GM06990 (cell line): Measurements from ENCODE around the gene EYS.

Experiments
- DNase-seq: peaks from one replicate; pipeline ENCODE4 v3.0.0-alpha.2; 2011; ENCODE audit not compliant: insufficient read length; ENCODE audit errors: extremely low read depth
- H3K27me3 ChIP-seq: replicated peaks from 2 replicates; pipeline ENCODE4 v1.6.0; 2011; ENCODE audit warnings: low read length; ENCODE audit not compliant: control insufficient read depth, insufficient read depth
- H3K36me3 ChIP-seq: 2 replicates; pipeline ENCODE4 v1.5.1; 2011; ENCODE audit warnings: low read length; ENCODE audit not compliant: control insufficient read depth, insufficient read depth
- H3K4me3 ChIP-seq: replicated peaks from 2 replicates; pipeline ENCODE4 v1.5.1; 2011; ENCODE audit warnings: low read depth, mild to moderate bottlenecking, control low read depth, low read length
- CTCF ChIP-seq: IDR thresholded peaks from 2 replicates; pipeline ENCODE4 v1.5.1; 2011; ENCODE audit warnings: low read length, control low read depth, mild to moderate bottlenecking, inconsistent platforms; ENCODE audit not compliant: insufficient read depth, poor library complexity, severe bottlenecking

EYS gene

GRCh38 chr6:64717281-64717680 is 989.7 kb downstream of the EYS start:
- TF ChIP-seq CTCF: no peak
- no peaks in the 10 kb centered on the region for H3K27me3 ChIP-seq
- no peaks in the 10 kb centered on the region for H3K36me3 ChIP-seq
- no peak for DNase-seq
- H3K4me3 ChIP-seq: no peak overlapping the region

GRCh38 chr6:64715624-64716023 is 991.4 kb downstream of the EYS start:
- H3K36me3 ChIP-seq: no peaks in the 10 kb centered on the region
- no peak for DNase-seq
- no peaks in the 10 kb centered on the region for H3K27me3 ChIP-seq
- no peak overlapping the region for H3K4me3 ChIP-seq
- no peak for TF ChIP-seq CTCF

- no peak for TF ChIP-seq CTCF
- no peak for DNase-seq
- Histone ChIP-seq H3K36me3 (no peaks in the 10 kb centered on the region), H3K4me3 (no peak overlapping the region), H3K27me3 (no peaks in the 10 kb centered on the region)
Measured at GRCh38 chr6:64714073-64714472, 993.0 kb downstream of the EYS start.

- Histone ChIP-seq H3K4me3 (no peak overlapping the region), H3K36me3 (no peaks in the 10 kb centered on the region), H3K27me3 (no peaks in the 10 kb centered on the region)
- DNase-seq: no peak
- TF ChIP-seq CTCF: no peak
Measured at GRCh38 chr6:64713175-64713574, 993.9 kb downstream of the EYS start.

- H3K36me3 ChIP-seq: no peaks in the 10 kb centered on the region
- no peak for DNase-seq
- TF ChIP-seq CTCF: no peak
- no peak overlapping the region for H3K4me3 ChIP-seq
- no peaks in the 10 kb centered on the region for H3K27me3 ChIP-seq
Measured at GRCh38 chr6:64712606-64713005, 994.4 kb downstream of the EYS start.

GRCh38 chr6:64703922-64704321 is 1003.1 kb downstream of the EYS start:
- Histone ChIP-seq H3K4me3 (no peak overlapping the region), H3K27me3 (no peaks in the 10 kb centered on the region), H3K36me3 (no peaks in the 10 kb centered on the region)
- no peak for TF ChIP-seq CTCF
- no peak for DNase-seq
